GM10248 (cell line): ENCODE data around the gene ZNF652.

ENCODE experiments used
- CTCF ChIA-PET: fragments of 300-600 bp; sonication (Branson Sonifier 250); formaldehyde crosslinking; extraction: SDS; loops from one replicate; lab custom pipeline; 2021; ENCODE audit warnings: antibody characterized with exemption; lab: Yijun Ruan, JAX
- POLR2A ChIA-PET: fragments of 350-650 bp; sonication (Branson Sonifier 250); formaldehyde crosslinking; extraction: SDS; loops from one replicate; lab custom pipeline; 2020; ENCODE audit warnings: antibody characterized with exemption; lab: Yijun Ruan, JAX
- DNase-seq: peaks from one replicate; pipeline ENCODE4 v3.0.0; 2012; ENCODE audit errors: extremely low spot score
- CTCF ChIP-seq: IDR thresholded peaks from 2 replicates; pipeline ENCODE4 v1.5.1; 2012; ENCODE audit warnings: mild to moderate bottlenecking, low read depth; ENCODE audit errors: extremely low read depth, missing control alignments, control extremely low read depth

Gene ZNF652

DNA sequence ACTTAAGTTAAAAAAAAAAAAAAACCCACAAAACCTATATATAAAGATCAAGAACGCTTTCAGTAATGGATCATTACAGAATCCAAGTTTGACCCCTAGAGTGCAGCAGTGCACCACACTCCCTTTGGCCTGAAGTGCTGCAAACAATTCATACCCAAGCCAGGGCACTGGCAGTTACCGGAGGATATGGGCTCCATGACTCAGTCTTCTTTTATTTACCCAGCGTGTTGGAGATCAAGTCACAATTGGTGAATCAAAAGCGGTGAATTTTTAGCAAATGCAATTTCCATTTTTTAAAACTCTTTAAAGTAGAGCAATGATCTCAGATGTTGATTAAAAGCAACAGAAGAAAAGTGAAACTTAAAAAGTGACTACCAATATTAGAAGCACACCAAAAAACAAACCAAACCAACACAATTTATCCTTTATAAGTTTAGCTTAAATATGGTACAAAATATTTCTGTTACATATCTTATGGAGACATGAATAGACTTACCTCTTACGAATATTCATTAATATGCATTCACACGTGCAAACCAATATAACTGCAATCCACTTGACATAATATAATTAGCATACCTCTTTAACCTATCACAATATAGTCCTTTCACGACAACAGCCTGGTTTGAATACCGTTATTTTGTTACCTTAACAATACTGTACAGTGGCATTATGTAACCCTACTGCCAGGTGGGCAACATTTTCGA lies 46.3 kb downstream of the ZNF652 start:
- ChIA-PET CTCF (interaction anchor here (1.0 to 5.5 kb wide), 25 partner anchors 8 to 241 kb away, joined by 3 to 71 read pairs (median 5); partner anchors contain the start of gene PHB1), POLR2A (no interaction called here)
- peak; percentile 78 for DNase-seq
- peak; percentile 68 for TF ChIP-seq CTCF

DNA sequence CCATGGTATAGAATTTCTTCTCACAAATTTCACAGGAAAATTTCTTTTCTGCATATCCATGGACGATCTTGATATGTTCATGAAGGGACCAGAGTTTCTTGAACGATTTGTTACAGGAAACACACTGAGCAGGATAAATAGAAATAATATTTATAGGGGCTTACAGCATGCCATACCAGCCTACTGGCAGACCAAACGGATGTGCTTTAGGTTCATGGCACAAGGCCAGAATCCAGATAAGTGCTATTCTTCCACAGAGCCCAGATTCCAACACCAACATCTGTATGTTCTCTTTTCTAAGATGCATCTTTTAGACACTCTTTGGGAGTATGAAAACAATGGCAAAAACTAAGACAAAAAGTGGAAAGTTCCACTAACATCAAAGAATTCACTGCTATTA lies 49.3 kb downstream of the ZNF652 start:
- CTCF ChIA-PET = interaction anchor here (1.7 to 2.7 kb wide), 2 partner anchors 56 to 83 kb away, joined by 3 to 11 read pairs; no protein-coding TSS in a partner anchor
- no peak for TF ChIP-seq CTCF
- no peak for DNase-seq
- POLR2A ChIA-PET = no interaction called here

- POLR2A ChIA-PET = no interaction called here
- DNase-seq = no peak
- TF ChIP-seq CTCF = no peak
- CTCF ChIA-PET = interaction anchor here (1.1 to 2.2 kb wide), 2 partner anchors 9 to 15 kb away, joined by 3 to 13 read pairs; no protein-coding TSS in a partner anchor
Observed at GRCh38 chr17:49299996-49300395, 62.1 kb downstream of the ZNF652 start.

DNA sequence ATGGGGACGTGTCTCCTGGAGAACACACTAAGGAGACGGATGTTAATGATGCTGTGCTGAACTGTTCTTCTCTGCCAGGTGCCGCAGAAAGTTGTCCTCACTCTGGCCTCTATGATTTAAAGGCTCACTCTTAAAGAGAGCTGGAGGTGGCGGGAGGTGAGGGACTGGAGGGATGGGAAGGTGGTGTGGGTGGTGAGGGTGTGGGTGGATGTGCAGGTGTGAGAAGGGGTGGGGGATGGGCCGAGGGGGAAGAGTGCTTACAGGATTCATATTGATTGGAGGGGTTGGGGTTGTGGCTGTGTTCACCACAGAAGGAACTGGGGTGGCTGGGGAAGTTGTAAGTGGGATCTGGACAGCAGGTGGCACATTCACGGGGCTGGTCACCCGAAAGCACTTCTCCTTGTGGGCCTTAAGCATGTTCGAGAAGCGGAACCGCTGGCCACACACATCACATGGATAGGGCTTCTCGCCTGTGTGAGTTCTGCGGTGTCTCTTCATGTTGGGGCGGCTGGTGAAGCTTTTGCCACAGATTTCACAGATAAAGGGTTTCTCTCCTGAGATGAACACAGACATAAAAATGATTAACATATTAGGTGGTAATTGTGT lies 63.6 kb downstream of the ZNF652 start:
- ChIA-PET CTCF (interaction anchor here (2.4 kb wide), 1 partner anchor 70 kb away, joined by 6 read pairs; no protein-coding TSS in a partner anchor), POLR2A (no interaction called here)
- no peak for DNase-seq
- no peak for TF ChIP-seq CTCF

GRCh38 chr17:49297141-49297540 lies 64.9 kb downstream of the ZNF652 start:
- DNase-seq = no peak
- CTCF ChIA-PET = interaction anchor here (0.8 to 2.4 kb wide), 4 partner anchors 9 to 71 kb away, joined by 3 to 6 read pairs (median 3); no protein-coding TSS in a partner anchor

DNA sequence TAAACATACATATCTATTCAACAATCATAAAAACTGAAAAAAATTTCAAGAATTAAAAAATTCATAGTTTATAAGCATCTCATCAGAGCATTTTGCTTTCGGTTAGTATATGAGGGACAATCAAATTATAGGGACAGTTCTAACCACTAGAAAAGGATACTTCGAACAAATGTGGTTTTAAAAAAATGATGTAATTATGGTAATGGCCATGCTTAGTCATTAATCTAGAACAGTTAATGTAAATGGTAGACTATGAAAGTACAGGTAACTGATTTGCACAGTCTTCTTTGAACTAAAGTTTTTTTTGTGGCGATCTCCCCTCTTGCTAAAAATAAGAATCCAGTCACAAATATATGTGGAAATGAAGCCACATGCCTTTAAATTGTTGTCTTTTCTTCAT lies 67.9 kb downstream of the ZNF652 start:
- CTCF ChIA-PET = no interaction called here
- no peak for TF ChIP-seq CTCF
- DNase-seq = no peak
- POLR2A ChIA-PET = no interaction called here

More at GRCh38 chr17:49297141-49297540, 64.9 kb downstream of the ZNF652 start:
- POLR2A ChIA-PET = no interaction called here
- no peak for TF ChIP-seq CTCF
